A549 (cell line): ENCODE results near the gene CACNA1D. TPM values are rescaled to one million over a fixed set of nuclear protein-coding genes. Genes with fewer than 3 reads are reported as not detected.

Experiments used
- ATAC-seq, 2 experiments: fragments of 200-7000 bp in 1 of 2; fragments of >200 bp in 1 of 2; cut with Nextera tagmentation in 1 of 2; cut with Tn5 transposase in 1 of 2; 3 replicates each; pipeline versions ENCODE4 v1.8.0 to v1.9.1; 2018 to 2020; ENCODE audit warnings: mild to moderate bottlenecking in 1 of 2, moderate library complexity in 1 of 2
- CTCF ChIA-PET: fragments of 300-600 bp; sonication (Branson Sonifier 250); formaldehyde crosslinking; extraction: SDS; loops from one replicate; lab custom pipeline; 2021; ENCODE audit warnings: antibody characterized with exemption, inconsistent platforms; lab: Yijun Ruan, JAX
- POLR2A ChIA-PET: fragments of 350-600 bp; formaldehyde crosslinking; extraction: SDS; loops from one replicate; lab custom pipeline; 2021; ENCODE audit warnings: antibody characterized with exemption, inconsistent platforms; lab: Yijun Ruan, JAX
- DNase-seq, 2 experiments: peaks; one replicate each; pipeline versions ENCODE4 v3.0.0 to v3.0.0-alpha.2; 2011 to 2016; ENCODE audit warnings: low read depth in 1 of 2, low spot score in 1 of 2
- FAIRE-seq: peaks from 2 replicates; lab custom pipeline; 2011; peaks lifted over from hg19 to GRCh38; lab: Jason Lieb, UNC
- H3K27ac ChIP-seq, 2 experiments: fragments of >200 bp; sonication (Bioruptor Twin); formaldehyde crosslinking; 3 replicates each; pipeline ENCODE4 v1.5.1; 2016 to 2017
- H3K4me1 ChIP-seq: fragments of >200 bp; sonication (Bioruptor Twin); formaldehyde crosslinking; 3 replicates; pipeline ENCODE4 v1.6.1; 2016
- H3K4me2 ChIP-seq: fragments of >200 bp; sonication (Bioruptor Twin); formaldehyde crosslinking; 3 replicates; pipeline ENCODE4 v1.6.1; 2016
- H3K4me3 ChIP-seq: fragments of >200 bp; sonication (Bioruptor Twin); formaldehyde crosslinking; 3 replicates; pipeline ENCODE4 v1.5.1; 2016
- H3K9me3 ChIP-seq: fragments of >200 bp; sonication (Bioruptor Twin); formaldehyde crosslinking; 3 replicates; pipeline ENCODE4 v1.6.1; 2016
- BHLHE40 ChIP-seq: IDR thresholded peaks from 2 replicates; pipeline ENCODE4 v1.6.1; 2012; ENCODE audit warnings: low read depth, low read length, inconsistent platforms
- CBX2 ChIP-seq: fragments of 200-600 bp; sonication (generic); IDR thresholded peaks from 2 replicates; pipeline ENCODE4 v1.6.1; 2016; ENCODE audit warnings: low read depth, mild to moderate bottlenecking, borderline replicate concordance
- CBX8 ChIP-seq: fragments of 200-600 bp; sonication (generic); IDR thresholded peaks from 2 replicates; pipeline ENCODE4 v1.6.1; 2016
- CEBPB ChIP-seq, 2 experiments: fragments of >200 bp in 1 of 2; sonication (Bioruptor Twin) in 1 of 2; formaldehyde crosslinking in 1 of 2; IDR thresholded peaks; 2 replicates each; pipeline ENCODE4 v1.6.1; 2012 to 2016
- CHD2 ChIP-seq: fragments of 150-350 bp; IDR thresholded peaks from 2 replicates; pipeline ENCODE4 v1.6.1; 2014; ENCODE audit warnings: low read length; ENCODE audit not compliant: partially characterized antibody
- EP300 ChIP-seq, 2 experiments: fragments of >200 bp; sonication (Bioruptor Twin); formaldehyde crosslinking; IDR thresholded peaks; 2 replicates in 1 of 2; 3 replicates in 1 of 2; pipeline ENCODE4 v1.6.1; 2016 to 2017
- ESRRA ChIP-seq: fragments of 150-350 bp; IDR thresholded peaks from 2 replicates; pipeline ENCODE4 v1.6.1; 2014; ENCODE audit warnings: mild to moderate bottlenecking, low read length, borderline replicate concordance
- HEYL ChIP-seq: fragments of 250-450 bp; sonication (Bioruptor Pico); IDR thresholded peaks from 2 replicates; pipeline ENCODE4 v1.8.0; 2021; ENCODE audit warnings: mild to moderate bottlenecking, moderate library complexity
- HOXB13 ChIP-seq: fragments of 250-450 bp; sonication (Bioruptor Pico); IDR thresholded peaks from 2 replicates; pipeline ENCODE4 v1.5.0; 2020; ENCODE audit warnings: low read depth, mild to moderate bottlenecking, moderate library complexity
- HOXB5 ChIP-seq: fragments of 250-450 bp; sonication (Bioruptor Pico); IDR thresholded peaks from 2 replicates; pipeline ENCODE4 v1.5.0; 2020; ENCODE audit warnings: mild to moderate bottlenecking, moderate library complexity
- JUN ChIP-seq, 2 experiments: fragments of >200 bp; sonication (Bioruptor Twin); formaldehyde crosslinking; IDR thresholded peaks; 2 replicates in 1 of 2; 3 replicates in 1 of 2; pipeline ENCODE4 v1.6.1; 2016 to 2017
- JUNB ChIP-seq: fragments of >200 bp; sonication (Bioruptor Twin); formaldehyde crosslinking; IDR thresholded peaks from 2 replicates; pipeline ENCODE4 v1.6.1; 2016
- MAZ ChIP-seq: fragments of 150-350 bp; IDR thresholded peaks from 2 replicates; pipeline ENCODE4 v1.6.1; 2014; ENCODE audit warnings: antibody characterized with exemption, low read depth, low read length, borderline replicate concordance
- NFE2L2 ChIP-seq: fragments of 150-350 bp; conservative IDR thresholded peaks from 2 replicates; pipeline ENCODE4 v1.6.1; 2014; ENCODE audit warnings: low read length
- POLR2A ChIP-seq: IDR thresholded peaks from 2 replicates; pipeline ENCODE4 v1.6.1; 2012; ENCODE audit warnings: mild to moderate bottlenecking, low read length
- RARB ChIP-seq: fragments of 250-450 bp; sonication (Bioruptor Pico); IDR thresholded peaks from 2 replicates; pipeline ENCODE4 v1.8.0; 2021; ENCODE audit warnings: mild to moderate bottlenecking, moderate library complexity
- RCOR1 ChIP-seq: fragments of 150-350 bp; IDR thresholded peaks from 2 replicates; pipeline ENCODE4 v1.6.1; 2014; ENCODE audit warnings: antibody characterized with exemption, low read length, low read depth
- RFX5 ChIP-seq: fragments of 450-650 bp; IDR thresholded peaks from 2 replicates; pipeline ENCODE4 v1.7.1; 2014; ENCODE audit warnings: antibody characterized with exemption, mild to moderate bottlenecking, moderate library complexity
- RNF2 ChIP-seq: fragments of 200-600 bp; sonication (generic); IDR thresholded peaks from 2 replicates; pipeline ENCODE4 v1.6.1; 2016; ENCODE audit warnings: low read depth, mild to moderate bottlenecking, antibody characterized with exemption, moderate library complexity, borderline replicate concordance
- SREBF2 ChIP-seq: fragments of 450-650 bp; IDR thresholded peaks from 2 replicates; pipeline ENCODE4 v1.6.1; 2014; ENCODE audit warnings: mild to moderate bottlenecking, moderate library complexity
- ZC3H11A ChIP-seq: fragments of 450-650 bp; IDR thresholded peaks from 2 replicates; pipeline ENCODE4 v1.6.1; 2014; ENCODE audit warnings: antibody characterized with exemption, mild to moderate bottlenecking
- ZFP36 ChIP-seq: fragments of 450-650 bp; IDR thresholded peaks from 2 replicates; pipeline ENCODE4 v1.6.1; 2014; ENCODE audit warnings: borderline replicate concordance; ENCODE audit not compliant: partially characterized antibody
- ZSCAN20 ChIP-seq: fragments of 250-450 bp; sonication (Bioruptor Pico); IDR thresholded peaks from 2 replicates; pipeline ENCODE4 v1.8.0; 2022; ENCODE audit warnings: mild to moderate bottlenecking, moderate library complexity
- WGBS: methylation state at CpG from one replicate; pipeline ENCODE4 v1.1.6; 2017; ENCODE audit errors: missing lambda C conversion rate; 5-methylcytosine and 5-hydroxymethylcytosine counted together
- polyA plus RNA-seq, 4 experiments: library from polyadenylated mRNA; depleted of rRNA in 3 of 4; stranded (reverse); fragments of >200 nt; fragmentation: RNase III in 1 of 4; extraction: RNeasy Plus Mini Kit Qiagen cat#74134 plus additional on column Dnase treatment in 1 of 4; gene quantifications; 2 replicates in 3 of 4; 3 replicates in 1 of 4; pipeline ENCODE4 v1.2.3, GENCODE V29; 2011 to 2017
- TF ChIP-seq, protein P1 (sequence below): IDR thresholded peaks from 2 replicates; pipeline ENCODE4 v1.6.1; 2012
- TF ChIP-seq, protein P2 (sequence below): fragments of 200-600 bp; sonication (generic); IDR thresholded peaks from 2 replicates; pipeline ENCODE4 v1.6.1; 2016; ENCODE audit warnings: antibody characterized with exemption, mild to moderate bottlenecking, moderate library complexity
- TF ChIP-seq, protein P3 (sequence below): fragments of 150-350 bp; IDR thresholded peaks from 2 replicates; pipeline ENCODE4 v1.6.1; 2014; ENCODE audit warnings: low read depth, mild to moderate bottlenecking, low read length
- TF ChIP-seq, protein P4 (sequence below): fragments of 250-450 bp; sonication (Bioruptor Pico); IDR thresholded peaks from 2 replicates; pipeline ENCODE4 v1.5.0; 2020; ENCODE audit warnings: low read depth, mild to moderate bottlenecking, moderate library complexity

The CACNA1D gene
- polyA plus RNA-seq, 2 of the 4 experiments (the other 2 are of a cell fraction): 1.1 to 10.7 TPM

DNA sequence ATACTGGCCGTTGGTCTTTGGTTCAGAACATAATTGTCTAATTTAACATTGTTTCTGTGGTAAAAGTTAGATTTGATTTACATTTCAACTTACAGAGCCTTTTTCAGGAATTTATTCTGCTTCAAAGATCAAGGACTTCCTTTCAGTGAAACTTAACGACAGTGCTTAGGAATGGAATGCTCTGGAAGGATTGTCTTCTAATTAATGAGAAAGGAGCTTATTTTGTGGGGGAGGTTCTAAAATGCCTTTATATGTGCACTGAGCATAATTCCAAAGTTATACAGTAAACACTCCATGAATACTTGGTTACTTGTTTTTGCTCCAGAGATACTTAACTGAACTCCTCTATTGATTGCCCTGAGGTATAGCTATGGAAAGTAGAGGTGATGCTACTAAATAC is 75.7 kb downstream of the CACNA1D start:
- 56% methylated on average over 2 of the region's 2 CpGs for WGBS
- ChIA-PET POLR2A (no interaction called here), CTCF (interaction anchor here (1.8 kb wide), 1 partner anchor 22 kb away, joined by 4 read pairs; no protein-coding TSS in a partner anchor)
- no peak for FAIRE-seq
- ATAC-seq: no peak
- Histone ChIP-seq H3K4me1 (peaks cover 10% of the 10 kb centered on the region), H3K4me2 (no peak overlapping the region), H3K9me3 (no peaks in the 10 kb centered on the region), H3K27ac (no peak overlapping the region), H3K4me3 (no peak overlapping the region)
- no peak for DNase-seq
- TF ChIP-seq ZSCAN20 (CRISPR knock-in tag) (no peak), ESRRA (no peak), CBX8 (no peak), SREBF2 (no peak), NFE2L2 (no peak), JUNB (no peak), JUN (IDR thresholded peaks at IDR 0.05) (no peak), MAZ (no peak), ZC3H11A (no peak), ZFP36 (no peak), CBX2 (no peak), RNF2 (no peak), EP300 (IDR thresholded peaks at IDR 0.05) (no peak), BHLHE40 (no peak), HOXB13 (CRISPR knock-in tag) (no peak), CEBPB (IDR thresholded peaks at IDR 0.05) (no peak), HEYL (CRISPR knock-in tag) (no peak)
- TF ChIP-seq, protein P1, sequence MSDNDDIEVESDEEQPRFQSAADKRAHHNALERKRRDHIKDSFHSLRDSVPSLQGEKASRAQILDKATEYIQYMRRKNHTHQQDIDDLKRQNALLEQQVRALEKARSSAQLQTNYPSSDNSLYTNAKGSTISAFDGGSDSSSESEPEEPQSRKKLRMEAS: no peak
- TF ChIP-seq, protein P2, sequence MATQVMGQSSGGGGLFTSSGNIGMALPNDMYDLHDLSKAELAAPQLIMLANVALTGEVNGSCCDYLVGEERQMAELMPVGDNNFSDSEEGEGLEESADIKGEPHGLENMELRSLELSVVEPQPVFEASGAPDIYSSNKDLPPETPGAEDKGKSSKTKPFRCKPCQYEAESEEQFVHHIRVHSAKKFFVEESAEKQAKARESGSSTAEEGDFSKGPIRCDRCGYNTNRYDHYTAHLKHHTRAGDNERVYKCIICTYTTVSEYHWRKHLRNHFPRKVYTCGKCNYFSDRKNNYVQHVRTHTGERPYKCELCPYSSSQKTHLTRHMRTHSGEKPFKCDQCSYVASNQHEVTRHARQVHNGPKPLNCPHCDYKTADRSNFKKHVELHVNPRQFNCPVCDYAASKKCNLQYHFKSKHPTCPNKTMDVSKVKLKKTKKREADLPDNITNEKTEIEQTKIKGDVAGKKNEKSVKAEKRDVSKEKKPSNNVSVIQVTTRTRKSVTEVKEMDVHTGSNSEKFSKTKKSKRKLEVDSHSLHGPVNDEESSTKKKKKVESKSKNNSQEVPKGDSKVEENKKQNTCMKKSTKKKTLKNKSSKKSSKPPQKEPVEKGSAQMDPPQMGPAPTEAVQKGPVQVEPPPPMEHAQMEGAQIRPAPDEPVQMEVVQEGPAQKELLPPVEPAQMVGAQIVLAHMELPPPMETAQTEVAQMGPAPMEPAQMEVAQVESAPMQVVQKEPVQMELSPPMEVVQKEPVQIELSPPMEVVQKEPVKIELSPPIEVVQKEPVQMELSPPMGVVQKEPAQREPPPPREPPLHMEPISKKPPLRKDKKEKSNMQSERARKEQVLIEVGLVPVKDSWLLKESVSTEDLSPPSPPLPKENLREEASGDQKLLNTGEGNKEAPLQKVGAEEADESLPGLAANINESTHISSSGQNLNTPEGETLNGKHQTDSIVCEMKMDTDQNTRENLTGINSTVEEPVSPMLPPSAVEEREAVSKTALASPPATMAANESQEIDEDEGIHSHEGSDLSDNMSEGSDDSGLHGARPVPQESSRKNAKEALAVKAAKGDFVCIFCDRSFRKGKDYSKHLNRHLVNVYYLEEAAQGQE: no peak
- TF ChIP-seq, all 56 proteins: peak for 0

DNA sequence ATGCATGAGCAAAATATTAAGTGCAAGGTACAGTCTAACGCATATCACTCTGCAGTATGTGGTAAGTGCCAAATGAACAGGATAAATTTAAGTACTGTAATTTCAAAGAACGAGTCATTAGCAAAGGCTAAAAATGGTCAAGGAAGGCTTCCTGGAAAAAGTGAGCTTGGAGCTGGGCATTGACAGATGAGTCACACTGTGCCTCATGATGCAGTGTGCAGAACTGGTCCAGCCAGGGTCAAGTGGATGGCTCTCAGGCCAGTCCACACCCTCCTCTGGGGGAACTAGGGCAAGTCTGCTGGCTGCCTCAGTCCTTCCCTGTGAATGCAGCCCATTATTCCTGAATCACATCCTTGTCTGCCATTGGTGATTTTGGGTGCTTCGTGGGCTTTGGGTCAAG is 76.3 kb downstream of the CACNA1D start:
- 37% methylated on average over 3 of the region's 3 CpGs for WGBS
- Histone ChIP-seq H3K4me1 (peaks cover 10% of the 10 kb centered on the region), H3K4me3 (no peak overlapping the region), H3K27ac (no peak overlapping the region), H3K9me3 (no peaks in the 10 kb centered on the region), H3K4me2 (no peak overlapping the region)
- DNase-seq: peak; percentile 4 to 22
- peak; percentile 64 to 77; a peak in 3 of 6 replicates for ATAC-seq
- ChIA-PET POLR2A (no interaction called here), CTCF (interaction anchor here (1.8 kb wide), 1 partner anchor 21 kb away, joined by 4 read pairs; no protein-coding TSS in a partner anchor)
- no peak for FAIRE-seq
- no peak for TF ChIP-seq HOXB5 (CRISPR knock-in tag)
- TF ChIP-seq RCOR1: no peak
- no peak for TF ChIP-seq CBX8
- TF ChIP-seq JUNB: no peak
- no peak for TF ChIP-seq RFX5
- TF ChIP-seq RARB (CRISPR knock-in tag): no peak
- TF ChIP-seq, protein P3, sequence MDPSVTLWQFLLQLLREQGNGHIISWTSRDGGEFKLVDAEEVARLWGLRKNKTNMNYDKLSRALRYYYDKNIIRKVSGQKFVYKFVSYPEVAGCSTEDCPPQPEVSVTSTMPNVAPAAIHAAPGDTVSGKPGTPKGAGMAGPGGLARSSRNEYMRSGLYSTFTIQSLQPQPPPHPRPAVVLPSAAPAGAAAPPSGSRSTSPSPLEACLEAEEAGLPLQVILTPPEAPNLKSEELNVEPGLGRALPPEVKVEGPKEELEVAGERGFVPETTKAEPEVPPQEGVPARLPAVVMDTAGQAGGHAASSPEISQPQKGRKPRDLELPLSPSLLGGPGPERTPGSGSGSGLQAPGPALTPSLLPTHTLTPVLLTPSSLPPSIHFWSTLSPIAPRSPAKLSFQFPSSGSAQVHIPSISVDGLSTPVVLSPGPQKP: no peak
- no peak for TF ChIP-seq POLR2A
- no peak for TF ChIP-seq CHD2
- TF ChIP-seq, protein P4, sequence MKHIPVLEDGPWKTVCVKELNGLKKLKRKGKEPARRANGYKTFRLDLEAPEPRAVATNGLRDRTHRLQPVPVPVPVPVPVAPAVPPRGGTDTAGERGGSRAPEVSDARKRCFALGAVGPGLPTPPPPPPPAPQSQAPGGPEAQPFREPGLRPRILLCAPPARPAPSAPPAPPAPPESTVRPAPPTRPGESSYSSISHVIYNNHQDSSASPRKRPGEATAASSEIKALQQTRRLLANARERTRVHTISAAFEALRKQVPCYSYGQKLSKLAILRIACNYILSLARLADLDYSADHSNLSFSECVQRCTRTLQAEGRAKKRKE (CRISPR knock-in tag): no peak
- TF ChIP-seq, protein P2: no peak
- TF ChIP-seq, all 56 proteins: peak for 0
